GM19463 (cell line): Measurements from ENCODE around the gene SYT15B.
"Not testable (repeated sequence)": the region's sequence is repeated elsewhere in the genome, so short reads cannot be mapped to it uniquely, and the experiment has no call there.

ENCODE experiments used
- ATAC-seq: cut with Tn5 transposase; IDR thresholded peaks from one replicate; pipeline ENCODE4 v1.9.1; 2021; ENCODE audit warnings: mild to moderate bottlenecking, moderate library complexity; ENCODE audit not compliant: unreplicated experiment

The SYT15B gene

GRCh38 chr10:47763554-47764175 lies at the start of gene SYT15B:
Gene SYT15B, minus strand, starts transcription at chr10:47763592. Its CDS starts 952 bp downstream, at chr10:47762640.
- not testable (repeated sequence) for ATAC-seq

DNA sequence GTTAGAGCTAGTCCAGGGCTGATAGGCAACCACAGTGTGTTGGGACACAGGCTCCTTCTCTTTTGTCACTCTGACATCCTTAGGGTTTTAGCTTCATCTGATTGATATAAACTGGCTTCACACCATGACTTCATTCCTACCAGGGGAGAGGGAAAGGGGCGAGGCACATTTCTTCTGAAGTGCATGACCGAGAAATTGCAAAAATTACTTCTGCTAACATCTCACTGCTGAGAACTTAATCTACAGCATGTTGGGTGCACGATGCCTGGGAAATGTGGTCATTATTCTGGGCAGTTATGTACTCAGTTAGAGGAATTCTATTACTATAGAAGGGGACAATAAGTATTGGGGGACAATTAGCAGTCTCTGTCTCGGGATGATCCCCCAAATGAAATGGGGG lies 16.2 kb upstream of the SYT15B start:
- ATAC-seq = not testable (repeated sequence)

GRCh38 chr10:47775361-47776231 lies 12.2 kb upstream of the SYT15B start:
- ATAC-seq = not testable (repeated sequence)

DNA sequence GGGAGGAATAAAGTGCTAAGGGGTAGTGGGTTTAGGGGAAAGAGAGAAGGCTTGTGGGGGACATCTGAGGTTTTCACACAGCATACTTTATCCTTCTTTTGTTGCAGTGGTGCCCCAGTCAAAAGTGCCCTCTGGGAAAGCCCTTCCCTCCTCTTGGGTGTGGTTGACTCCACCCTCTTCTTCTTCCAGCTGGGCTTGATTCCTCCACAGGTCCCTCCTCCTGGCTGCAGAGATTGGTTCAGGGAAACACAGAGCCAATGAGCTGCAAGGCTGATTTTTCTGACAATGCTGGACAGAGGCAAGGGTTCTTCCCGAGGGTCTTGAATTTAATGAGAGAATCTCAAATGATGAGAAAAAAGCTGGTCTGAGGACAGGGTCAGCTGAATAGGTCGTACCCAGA lies 7.4 kb upstream of the SYT15B start:
- ATAC-seq = not testable (repeated sequence)

DNA sequence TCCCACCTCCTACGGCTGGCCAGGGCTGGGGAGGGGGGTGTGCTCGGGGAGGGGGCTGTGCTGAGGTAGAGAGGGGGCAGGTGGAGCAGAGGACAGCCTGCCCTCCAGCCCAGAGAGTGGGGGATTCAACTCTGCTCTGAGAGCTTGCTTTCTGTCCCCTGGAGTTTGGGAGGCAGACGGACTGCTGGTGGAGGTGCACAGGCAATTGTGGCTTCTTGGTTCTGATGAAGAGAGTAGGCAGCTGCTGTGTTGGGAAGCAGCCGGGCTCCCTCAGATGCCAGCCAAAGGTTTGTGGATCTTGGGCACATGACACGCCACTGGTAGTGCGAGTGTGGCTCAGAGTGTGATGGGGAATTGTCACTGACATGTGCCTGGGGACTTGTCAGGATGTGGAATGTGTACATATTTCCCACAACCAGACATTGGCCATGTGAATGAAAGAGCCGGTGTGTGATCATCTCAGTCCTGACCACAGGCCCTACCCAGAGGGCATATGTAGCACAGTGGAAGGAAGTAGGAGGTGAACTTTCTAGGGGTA lies 5.3 kb upstream of the SYT15B start:
- ATAC-seq = not testable (repeated sequence)

DNA sequence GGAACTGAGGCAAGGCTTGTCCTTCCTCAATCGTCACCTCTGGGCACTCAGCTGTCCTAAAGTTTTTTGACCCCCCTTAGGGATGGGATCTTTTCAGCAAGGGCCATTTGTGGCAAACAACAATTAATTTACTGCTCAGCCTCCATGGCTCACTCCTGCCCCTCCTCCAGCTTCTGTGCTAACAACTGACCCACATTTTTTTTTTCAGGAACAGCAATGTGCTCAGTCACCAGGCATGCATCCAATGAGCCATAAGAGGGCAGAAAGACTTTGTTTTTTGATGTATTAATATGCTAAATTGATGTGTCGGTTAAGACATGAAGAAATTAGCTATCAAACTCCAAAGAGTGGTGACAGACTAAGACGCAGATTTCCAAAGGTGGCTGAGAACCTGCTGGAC lies 4.7 kb upstream of the SYT15B start:
- not testable (repeated sequence) for ATAC-seq

DNA sequence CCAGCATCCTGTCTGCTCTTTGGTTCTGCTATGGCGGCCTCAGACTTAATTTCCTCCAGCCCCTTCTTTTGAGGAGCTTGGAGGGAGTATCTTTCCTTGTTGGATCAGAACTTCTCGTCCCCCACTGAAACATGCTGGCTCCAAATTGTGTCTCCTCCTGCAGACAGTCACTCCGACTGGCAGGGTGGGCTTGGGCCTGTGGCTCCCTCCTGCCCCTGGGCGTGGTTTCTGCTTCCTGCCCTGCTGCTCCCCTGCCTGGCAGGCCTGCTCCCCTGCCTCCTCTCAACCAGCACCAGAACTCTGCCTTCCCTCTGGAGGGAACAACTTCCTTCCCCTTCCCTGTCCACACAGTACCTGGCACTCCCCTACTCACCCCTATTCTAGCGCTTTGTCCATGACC lies 3.8 kb upstream of the SYT15B start:
- ATAC-seq = not testable (repeated sequence)

DNA sequence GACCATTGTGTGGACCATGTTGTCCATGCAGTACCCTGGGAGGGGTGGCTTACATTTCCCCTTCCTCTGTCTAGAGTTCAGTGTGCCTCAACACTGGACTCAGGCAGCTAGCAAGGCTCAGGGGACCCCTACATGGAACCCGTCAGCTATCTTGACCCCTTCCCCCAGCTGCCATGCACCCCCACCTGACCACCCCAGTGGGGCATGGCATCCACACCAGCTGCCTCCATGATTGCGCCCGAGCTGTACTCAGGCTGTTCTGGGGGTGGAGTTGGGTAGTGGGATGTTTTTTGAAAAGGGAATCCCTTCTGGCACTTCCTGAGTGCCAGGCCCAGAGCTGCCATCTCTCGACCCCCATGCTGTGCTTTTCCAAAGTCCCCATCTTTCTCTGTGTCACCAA lies 1.8 kb upstream of the SYT15B start:
- ATAC-seq = not testable (repeated sequence)

DNA sequence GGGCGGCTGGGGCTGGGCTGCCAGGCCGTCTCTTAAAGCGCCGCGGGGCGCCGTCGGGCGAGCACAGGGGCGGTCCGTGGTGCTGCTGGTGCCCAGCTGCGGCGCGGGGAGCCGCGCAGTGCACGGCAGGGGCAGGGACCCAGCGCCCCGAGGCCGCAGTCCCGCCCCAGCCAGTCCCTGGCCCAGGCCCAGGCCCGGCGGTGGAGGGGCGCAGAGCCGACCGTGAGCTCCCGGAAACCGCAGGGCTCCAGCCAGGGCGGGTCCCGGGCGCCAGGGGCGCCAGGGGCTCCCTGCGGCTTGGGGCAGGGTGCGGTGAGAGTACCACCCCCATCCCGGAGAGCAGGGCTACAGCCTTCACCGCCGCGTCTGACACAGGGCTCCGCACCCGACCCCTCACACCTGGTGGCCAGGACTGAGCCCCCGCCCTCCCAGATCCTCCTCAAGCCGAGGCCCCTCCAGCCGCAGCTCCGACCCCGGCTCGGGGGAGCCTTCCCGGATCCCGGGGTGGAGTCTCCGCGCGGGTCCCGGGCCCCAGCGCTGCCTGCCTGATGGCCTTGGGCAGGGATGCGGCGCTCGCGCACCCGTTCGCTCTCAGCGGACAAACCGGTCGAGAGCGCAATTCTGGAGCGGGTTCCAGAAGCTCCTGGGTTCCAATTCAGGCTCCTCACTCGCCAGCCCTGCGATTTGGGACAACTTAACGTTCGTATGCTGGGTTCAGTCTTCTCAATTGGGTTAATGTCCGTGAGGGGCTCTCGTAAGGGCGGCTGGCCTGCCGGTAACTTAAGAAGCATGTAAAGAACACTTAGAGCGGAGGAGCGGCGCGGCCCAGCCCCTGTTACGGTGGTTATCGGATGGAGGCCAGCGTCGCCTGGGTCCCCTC lies 478 bp downstream of the SYT15B start:
- ATAC-seq = not testable (repeated sequence)

GRCh38 chr10:47758855-47759254 lies 4.5 kb downstream of the SYT15B start:
- ATAC-seq = not testable (repeated sequence)

- not testable (repeated sequence) for ATAC-seq
These were observed 7.2 kb downstream of the SYT15B start for GRCh38 chr10:47756169-47756568.

DNA sequence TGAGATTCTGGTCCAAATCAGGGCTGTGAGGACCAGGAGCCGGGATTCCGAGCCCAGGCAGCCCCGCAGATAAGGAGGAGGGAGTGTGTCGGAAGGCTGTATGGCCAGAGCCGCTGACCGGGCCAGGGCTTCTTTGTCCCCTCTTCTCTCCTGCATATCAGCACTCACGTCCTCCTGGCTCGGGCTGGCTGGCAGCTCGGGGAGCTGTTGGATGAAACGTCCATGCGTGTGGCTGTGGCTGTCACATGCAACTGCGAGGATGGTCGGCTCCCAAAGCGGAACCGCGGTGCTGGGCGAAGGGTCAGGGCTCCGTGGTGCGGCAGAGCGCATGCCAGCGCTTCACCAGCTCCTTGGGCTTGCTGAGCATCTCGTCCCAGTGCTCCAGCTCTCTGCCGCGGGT lies 9.5 kb downstream of the SYT15B start:
- not testable (repeated sequence) for ATAC-seq

DNA sequence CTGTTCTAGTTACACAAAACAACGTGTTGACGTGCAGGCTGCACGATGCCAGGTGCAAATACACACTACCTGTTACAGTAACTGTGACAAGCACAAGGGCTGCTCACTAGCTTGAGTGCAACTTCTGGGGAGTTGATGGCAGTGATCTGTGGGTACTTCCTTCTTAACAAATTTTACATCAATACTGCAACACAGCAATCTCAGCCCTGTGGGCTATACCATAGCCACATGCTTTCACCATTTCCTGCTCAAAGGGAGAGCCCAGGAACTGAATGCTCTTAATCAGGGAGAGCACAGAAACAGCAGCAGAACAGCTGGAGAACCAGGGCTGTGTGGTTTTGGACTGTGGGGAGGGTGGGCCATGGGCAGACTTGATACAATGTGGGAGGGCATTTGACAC lies 10.2 kb downstream of the SYT15B start:
- not testable (repeated sequence) for ATAC-seq

GRCh38 chr10:47751821-47752220 lies 11.6 kb downstream of the SYT15B start:
- not testable (repeated sequence) for ATAC-seq

DNA sequence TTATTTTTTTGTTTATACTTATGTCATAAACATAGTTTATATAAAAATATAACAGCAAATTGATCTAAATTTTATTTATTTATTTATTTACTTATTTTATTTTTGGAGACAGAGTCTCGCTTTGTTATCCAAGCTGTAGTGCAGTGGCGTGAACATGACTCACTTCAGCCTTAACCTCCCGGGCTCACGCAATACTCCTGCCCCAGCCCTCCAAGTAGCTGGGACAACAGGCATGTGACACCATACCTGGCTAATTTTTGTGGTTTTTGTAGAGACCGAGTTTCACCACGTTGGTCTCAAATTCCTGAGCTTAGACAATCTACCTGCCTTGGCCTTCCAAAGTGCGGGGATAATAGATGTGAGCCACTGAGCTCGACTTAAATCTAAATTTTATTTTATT lies 13.0 kb downstream of the SYT15B start:
- not testable (repeated sequence) for ATAC-seq

- not testable (repeated sequence) for ATAC-seq
These were observed 16.5 kb downstream of the SYT15B start for GRCh38 chr10:47746780-47747376.

GRCh38 chr10:47744881-47745280 lies 18.5 kb downstream of the SYT15B start:
- not testable (repeated sequence) for ATAC-seq

DNA sequence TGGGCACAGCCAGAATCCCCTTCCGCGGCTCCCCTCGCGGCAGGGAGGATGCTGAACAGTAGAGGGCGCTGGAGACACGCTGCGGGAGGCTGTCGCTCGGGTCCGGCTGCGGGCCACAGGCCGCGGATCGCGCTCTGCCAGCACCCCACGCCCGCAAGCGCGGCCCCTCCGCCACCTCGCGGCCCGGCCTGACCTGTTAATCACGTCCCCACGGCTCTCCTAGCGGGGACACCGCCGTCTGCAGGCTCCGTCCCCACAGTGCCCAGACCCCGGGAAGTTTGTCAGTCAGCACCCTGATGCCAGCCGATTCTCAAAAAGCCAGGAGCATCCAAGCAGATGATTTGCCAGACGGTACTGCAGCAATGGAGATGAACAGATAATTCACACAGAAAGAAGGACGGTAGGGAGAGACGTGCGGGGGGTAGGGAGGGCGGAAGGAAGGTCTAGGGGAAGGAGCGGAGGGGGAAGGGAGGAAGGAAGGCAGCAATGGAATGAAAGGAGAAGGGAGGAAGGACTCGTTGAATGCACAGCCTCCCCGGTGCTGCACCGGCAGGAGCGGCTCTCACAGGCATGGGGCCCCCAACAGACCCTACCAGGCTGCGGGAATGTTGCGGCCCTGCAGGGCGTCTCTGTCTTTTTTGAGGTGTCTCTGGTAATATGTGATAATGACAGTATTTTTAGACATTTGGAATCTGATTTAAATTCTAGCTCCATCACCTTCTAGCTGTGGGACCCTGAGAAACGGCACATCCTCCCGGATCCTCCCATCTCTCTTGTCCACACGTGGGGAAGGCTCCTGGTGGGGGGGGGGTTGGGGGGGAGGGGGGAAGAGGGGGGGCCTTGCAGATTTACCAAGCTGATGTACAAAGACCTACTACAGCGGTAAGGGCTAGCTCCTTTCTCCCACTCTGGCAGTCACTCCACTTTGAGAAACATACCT lies 19.5 kb downstream of the SYT15B start:
- ATAC-seq = peak; percentile 82

DNA sequence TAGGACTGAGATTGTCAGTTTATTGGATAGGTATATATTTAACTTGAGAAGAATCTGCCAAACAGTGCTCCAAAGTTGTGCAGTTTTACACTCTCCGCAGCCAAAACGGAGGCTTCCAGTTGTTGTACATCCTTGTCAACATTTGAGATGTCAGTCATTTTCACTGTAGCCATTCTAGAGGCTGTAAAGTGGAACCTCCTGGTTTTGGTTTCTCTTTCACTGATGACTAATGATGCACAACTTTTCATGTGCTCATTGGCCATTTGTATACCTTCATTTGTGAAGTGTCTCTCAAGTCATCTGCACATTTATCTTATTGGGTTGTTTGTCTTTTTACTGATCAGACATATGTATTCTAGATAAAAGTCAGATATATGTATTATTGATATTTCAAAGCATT lies 22.5 kb downstream of the SYT15B start:
- peak; percentile 82 for ATAC-seq
